GM18507 (cell line): ENCODE results near the gene IER5L.

Experiments
- DNase-seq: peaks from one replicate; pipeline ENCODE4 v3.0.0; 2011; ENCODE audit warnings: low read depth; ENCODE audit not compliant: insufficient read length; ENCODE audit errors: extremely low spot score
- FAIRE-seq: peaks from 2 replicates; lab custom pipeline; 2011; peaks lifted over from hg19 to GRCh38; lab: Jason Lieb, UNC

IER5L gene

GRCh38 chr9:129183495-129184218 lies 5.6 kb upstream of the IER5L start:
- FAIRE-seq, result no peak

DNA sequence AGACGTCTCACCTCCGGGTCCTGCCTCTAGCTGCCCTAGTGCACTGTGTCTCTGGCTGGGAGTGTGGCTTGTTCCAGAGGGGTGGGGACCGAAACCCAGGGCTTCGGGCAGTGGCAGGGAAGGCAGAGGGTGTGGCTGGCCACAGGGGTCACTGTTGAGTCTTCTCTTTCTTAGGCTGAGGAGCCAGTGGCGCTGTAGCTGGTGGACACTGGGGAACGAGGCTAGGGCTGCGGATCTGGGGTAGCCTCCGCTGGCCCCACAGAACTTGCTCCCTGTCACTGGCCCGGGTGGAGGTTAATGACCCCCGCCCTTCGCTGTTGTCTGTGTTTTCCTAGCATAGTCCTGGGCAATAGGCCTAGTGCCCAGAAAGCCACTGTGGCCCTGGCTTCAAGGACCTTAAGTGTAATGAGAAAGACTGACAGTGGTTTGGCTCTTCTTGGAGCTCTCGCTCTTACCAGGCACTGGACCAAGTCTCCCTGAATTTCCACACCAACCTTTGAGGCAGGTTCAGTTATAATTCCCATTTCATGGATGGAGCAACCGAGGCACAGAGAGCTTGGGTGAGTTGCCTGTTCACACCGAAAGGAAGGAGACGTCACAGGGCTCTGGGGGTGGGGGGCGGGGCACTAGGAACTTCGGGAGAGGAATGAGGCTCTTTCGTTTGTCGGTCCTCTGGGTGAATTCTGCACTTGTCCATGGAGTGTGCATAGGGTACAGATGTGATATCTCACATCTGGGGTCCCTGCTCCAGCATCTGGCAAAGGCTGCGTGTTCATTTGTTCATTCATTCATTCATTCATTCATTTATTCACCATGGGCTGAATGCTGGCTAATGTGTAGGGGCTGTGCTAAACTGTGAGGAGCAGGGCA lies 4.8 kb upstream of the IER5L start:
- FAIRE-seq, result no peak
- no peak for DNase-seq

More at GRCh38 chr9:129183495-129184218, 5.6 kb upstream of the IER5L start:
- no peak for DNase-seq

GRCh38 chr9:129182122-129182521 lies 4.1 kb upstream of the IER5L start:
- no peak for FAIRE-seq
- no peak for DNase-seq

DNA sequence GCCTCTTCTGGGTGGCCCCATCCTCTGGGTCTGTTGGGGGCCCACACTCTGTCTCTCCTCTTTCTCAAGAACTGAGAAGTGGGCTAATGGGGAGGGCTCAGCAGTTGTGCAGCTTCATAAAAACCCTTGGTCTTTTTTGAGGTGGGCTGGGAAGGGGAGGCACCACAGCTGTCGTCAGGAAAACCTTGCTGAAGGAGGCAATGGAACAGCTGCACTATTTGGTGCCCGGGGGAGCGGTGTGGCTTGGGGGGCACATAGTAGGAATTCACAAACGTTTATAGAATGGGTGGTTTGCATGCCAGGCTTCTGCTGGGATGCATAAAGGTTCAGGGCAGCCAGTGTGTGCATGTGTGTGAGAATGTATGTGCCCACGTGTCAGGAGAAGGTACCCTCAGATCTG lies 3.2 kb upstream of the IER5L start:
- DNase-seq, result no peak
- no peak for FAIRE-seq

GRCh38 chr9:129178568-129179382 lies 714 bp upstream of the IER5L start:
- no peak for FAIRE-seq
- DNase-seq, result no peak

- DNase-seq (no peak), FAIRE-seq (no peak)
These were observed 644 bp downstream of the IER5L start for GRCh38 chr9:129177443-129177790.

GRCh38 chr9:129176701-129177442 lies 1.2 kb downstream of the IER5L start:
- DNase-seq, result no peak
- FAIRE-seq, result no peak

- peak; percentile 76 for FAIRE-seq
- no peak for DNase-seq
These were observed 2.0 kb downstream of the IER5L start for GRCh38 chr9:129175825-129176633.

DNA sequence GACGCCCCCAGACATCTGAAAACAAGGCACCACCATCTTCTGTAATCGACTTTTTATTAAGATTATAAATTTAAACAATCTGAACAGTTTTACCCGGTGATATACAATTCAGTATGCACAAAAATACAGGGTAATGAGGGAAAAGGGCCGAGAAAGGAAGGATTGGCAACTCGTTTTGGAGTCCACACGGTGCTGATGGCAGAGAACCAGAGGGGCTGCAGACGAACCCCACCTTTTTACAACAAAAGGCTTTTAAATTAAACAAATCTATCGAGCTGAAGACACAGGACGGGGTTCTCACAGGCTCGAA lies 2.6 kb downstream of the IER5L start:
- DNase-seq (no peak), FAIRE-seq (no peak)

DNA sequence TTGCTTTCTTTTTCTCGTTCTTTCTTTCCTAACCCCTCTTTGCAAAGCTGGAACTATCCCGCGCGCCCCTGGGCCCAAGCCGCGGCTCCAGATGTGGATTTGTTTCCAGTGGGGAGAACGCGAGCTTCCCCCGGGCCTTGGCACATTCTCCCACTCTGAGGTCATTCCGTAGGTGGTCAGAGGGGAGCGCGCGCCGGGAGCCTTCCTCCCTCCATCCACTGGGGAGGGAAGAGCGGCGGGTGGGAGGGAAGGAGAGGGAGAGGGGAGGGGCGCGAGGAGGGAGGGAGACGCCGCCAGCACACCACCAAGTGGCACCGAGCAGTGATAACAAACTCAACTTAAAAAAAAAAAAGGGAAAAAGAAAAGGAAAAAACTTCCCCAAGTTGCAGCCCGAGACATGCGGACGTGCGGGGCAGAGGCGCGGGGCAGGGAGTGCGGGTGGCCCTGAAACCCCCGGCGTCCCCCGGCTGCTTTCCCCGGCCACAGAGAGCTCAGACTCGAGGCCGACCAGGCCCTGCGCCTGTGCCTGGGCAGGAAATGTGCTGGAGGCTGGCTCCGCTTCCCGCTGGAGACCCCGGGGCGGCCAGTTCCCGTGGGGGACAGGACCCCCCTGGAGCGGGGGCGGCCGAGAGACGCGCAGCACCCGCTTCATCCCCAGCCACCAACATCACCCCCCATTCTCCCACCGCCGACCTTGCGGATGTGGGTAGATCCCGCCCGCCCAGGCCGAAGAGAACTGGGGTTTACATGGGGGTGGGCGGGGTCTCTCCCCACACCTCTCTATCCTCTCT lies 3.1 kb downstream of the IER5L start:
- FAIRE-seq, result no peak
- no peak for DNase-seq

DNA sequence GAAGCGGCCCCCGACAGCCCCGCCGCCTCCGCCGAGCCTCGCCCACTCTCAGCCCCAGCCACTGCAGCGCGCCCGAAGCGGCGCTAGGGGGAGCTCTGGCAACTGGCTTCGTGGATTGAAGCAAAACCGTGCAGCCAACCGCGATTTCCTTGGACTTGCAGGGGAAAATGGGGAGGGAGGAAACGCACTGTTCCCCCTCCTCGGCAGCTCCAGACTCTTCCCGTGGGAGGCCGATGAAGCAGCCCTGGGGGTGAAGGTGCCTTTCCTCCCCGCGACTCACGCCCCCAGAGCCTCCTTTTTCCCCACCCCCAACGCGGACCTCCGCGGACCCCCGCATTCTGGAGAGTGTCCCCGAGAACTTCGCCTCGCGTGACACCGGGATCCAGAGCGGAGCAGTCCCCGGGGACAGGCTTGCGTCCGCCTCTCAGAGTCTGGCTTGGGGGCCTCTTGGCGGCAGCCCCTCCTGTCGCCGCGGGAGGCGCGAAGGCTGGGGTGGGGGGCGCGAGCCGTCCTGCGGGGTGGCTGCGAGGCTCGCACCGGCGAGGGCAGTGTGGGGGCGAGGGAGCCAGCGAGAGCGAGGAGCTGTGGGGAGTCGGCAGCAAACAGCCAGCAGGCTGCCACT lies 3.8 kb downstream of the IER5L start:
- DNase-seq, result peak; percentile 81
- FAIRE-seq, result peak; percentile 72

GRCh38 chr9:129173296-129174101 lies 4.6 kb downstream of the IER5L start:
- no peak for FAIRE-seq
- DNase-seq, result no peak

- DNase-seq (no peak), FAIRE-seq (no peak)
These were observed 5.2 kb downstream of the IER5L start for GRCh38 chr9:129172816-129173215.

- DNase-seq, result no peak
- FAIRE-seq, result no peak
These were observed 5.9 kb downstream of the IER5L start for GRCh38 chr9:129171993-129172751.

DNA sequence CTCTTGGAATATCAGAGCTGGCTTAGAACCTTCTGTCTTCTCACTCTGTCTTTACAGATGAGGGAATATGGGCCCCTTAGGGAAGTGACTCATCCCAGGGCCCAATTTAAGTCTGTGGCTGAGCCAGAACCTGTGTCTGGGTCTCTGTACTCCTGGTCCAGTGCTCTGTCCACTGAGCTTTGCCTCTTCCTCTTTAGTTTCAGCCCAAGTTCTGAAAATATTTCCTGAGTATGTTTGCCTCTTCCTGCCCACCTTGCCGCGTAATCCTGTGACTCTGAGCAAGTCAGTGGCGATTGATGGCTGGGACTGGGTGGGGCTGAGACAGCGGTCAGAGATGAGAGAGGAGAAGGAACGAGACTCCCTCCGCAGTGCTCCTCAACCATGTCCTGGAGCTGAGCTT lies 7.8 kb downstream of the IER5L start:
- FAIRE-seq, result peak; percentile 57
- DNase-seq, result no peak
